Loucy (cell line): ENCODE results near the gene TBX18.

Experiments
- H2AFZ ChIP-seq: fragments of 200-600 bp; sonication (generic); 2 replicates; pipeline ENCODE4 v1.6.0; 2016; ENCODE audit warnings: antibody characterized with exemption, mild to moderate bottlenecking, low read length, moderate library complexity
- H3F3A ChIP-seq: fragments of 200-600 bp; 2 replicates; pipeline ENCODE4 v1.6.0; 2016; ENCODE audit warnings: antibody characterized with exemption, low read depth, mild to moderate bottlenecking
- H3K27me3 ChIP-seq: fragments of 200-600 bp; sonication (generic); 2 replicates; pipeline ENCODE4 v1.6.1; 2014; ENCODE audit warnings: low read length, mild to moderate bottlenecking; ENCODE audit not compliant: insufficient read depth, poor library complexity, severe bottlenecking
- H3K36me3 ChIP-seq: fragments of 200-600 bp; sonication (generic); 2 replicates; pipeline ENCODE4 v1.6.1; 2016; ENCODE audit warnings: low read length; ENCODE audit not compliant: insufficient read depth
- H3K4me1 ChIP-seq: fragments of 200-600 bp; sonication (generic); 2 replicates; pipeline ENCODE4 v1.5.1; 2014; ENCODE audit warnings: low read length, mild to moderate bottlenecking; ENCODE audit not compliant: insufficient read depth, poor library complexity, severe bottlenecking
- H3K4me2 ChIP-seq: fragments of 200-600 bp; sonication (generic); 2 replicates; pipeline ENCODE4 v1.6.0; 2014; ENCODE audit warnings: antibody characterized with exemption, low read length, low read depth, mild to moderate bottlenecking; ENCODE audit not compliant: poor library complexity, severe bottlenecking
- H3K4me3 ChIP-seq: fragments of 200-600 bp; sonication (generic); 2 replicates; pipeline ENCODE4 v1.5.1; 2014; ENCODE audit warnings: low read length, mild to moderate bottlenecking, mixed read lengths; ENCODE audit not compliant: poor library complexity, severe bottlenecking
- H3K79me2 ChIP-seq: fragments of 200-600 bp; sonication (generic); 2 replicates; pipeline ENCODE4 v1.6.1; 2014; ENCODE audit warnings: low read length; ENCODE audit not compliant: insufficient read depth
- H3K9ac ChIP-seq: fragments of 200-600 bp; sonication (generic); 2 replicates; pipeline ENCODE4 v1.6.0; 2014; ENCODE audit warnings: mild to moderate bottlenecking, low read depth, low read length, moderate library complexity; ENCODE audit not compliant: poor library complexity, severe bottlenecking
- H3K9me2 ChIP-seq: fragments of 200-600 bp; sonication (generic); replicated peaks from 2 replicates; pipeline ENCODE4 v1.6.1; 2016; ENCODE audit warnings: low read depth, low read length, mixed read lengths
- H3K9me3 ChIP-seq: fragments of 200-600 bp; sonication (generic); 2 replicates; pipeline ENCODE4 v1.6.1; 2014; ENCODE audit warnings: mild to moderate bottlenecking, antibody characterized with exemption, low read length, low read depth; ENCODE audit not compliant: insufficient read depth
- H4K20me1 ChIP-seq: fragments of 200-600 bp; sonication (generic); 2 replicates; pipeline ENCODE4 v1.6.0; 2014; ENCODE audit warnings: antibody characterized with exemption, low read length, mild to moderate bottlenecking; ENCODE audit not compliant: insufficient read depth, poor library complexity, severe bottlenecking
- EZH2phosphoT487 ChIP-seq: fragments of 200-600 bp; IDR thresholded peaks from 2 replicates; pipeline ENCODE4 v1.6.1; 2018; ENCODE audit warnings: antibody characterized with exemption, mild to moderate bottlenecking, moderate library complexity, borderline replicate concordance
- TF ChIP-seq, protein P1 (sequence below): fragments of 200-600 bp; sonication (generic); conservative IDR thresholded peaks from 2 replicates; pipeline ENCODE4 v1.5.1; 2014; ENCODE audit warnings: mild to moderate bottlenecking, antibody characterized with exemption, low read length

The TBX18 gene

DNA sequence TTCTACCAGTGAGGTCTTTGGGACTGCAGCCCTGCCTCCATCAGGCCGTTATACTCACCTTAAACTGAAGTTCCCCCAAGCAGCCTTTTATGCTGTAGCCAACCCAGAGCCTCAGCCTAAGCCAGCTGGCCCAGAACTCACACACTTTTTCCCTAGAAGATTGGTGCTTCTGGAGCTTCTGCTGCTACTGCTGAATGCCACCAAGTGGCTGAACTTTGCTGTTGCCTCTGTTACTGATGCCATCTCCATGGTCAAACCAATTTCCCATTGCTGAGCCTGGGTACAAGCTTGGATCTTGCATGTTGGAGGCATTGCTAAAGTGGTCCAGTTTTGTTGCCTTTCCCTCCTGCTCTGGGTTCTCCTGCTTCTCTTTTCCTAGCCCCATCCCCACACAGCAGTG is 15.0 kb upstream of the TBX18 start:
- H2AFZ ChIP-seq = no peak overlapping the region
- H3K79me2 ChIP-seq = no peaks in the 10 kb centered on the region
- TF ChIP-seq, protein P1, sequence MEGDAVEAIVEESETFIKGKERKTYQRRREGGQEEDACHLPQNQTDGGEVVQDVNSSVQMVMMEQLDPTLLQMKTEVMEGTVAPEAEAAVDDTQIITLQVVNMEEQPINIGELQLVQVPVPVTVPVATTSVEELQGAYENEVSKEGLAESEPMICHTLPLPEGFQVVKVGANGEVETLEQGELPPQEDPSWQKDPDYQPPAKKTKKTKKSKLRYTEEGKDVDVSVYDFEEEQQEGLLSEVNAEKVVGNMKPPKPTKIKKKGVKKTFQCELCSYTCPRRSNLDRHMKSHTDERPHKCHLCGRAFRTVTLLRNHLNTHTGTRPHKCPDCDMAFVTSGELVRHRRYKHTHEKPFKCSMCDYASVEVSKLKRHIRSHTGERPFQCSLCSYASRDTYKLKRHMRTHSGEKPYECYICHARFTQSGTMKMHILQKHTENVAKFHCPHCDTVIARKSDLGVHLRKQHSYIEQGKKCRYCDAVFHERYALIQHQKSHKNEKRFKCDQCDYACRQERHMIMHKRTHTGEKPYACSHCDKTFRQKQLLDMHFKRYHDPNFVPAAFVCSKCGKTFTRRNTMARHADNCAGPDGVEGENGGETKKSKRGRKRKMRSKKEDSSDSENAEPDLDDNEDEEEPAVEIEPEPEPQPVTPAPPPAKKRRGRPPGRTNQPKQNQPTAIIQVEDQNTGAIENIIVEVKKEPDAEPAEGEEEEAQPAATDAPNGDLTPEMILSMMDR = peak; percentile 72
- no peak for TF ChIP-seq EZH2phosphoT487
- H3K9ac ChIP-seq = no peak overlapping the region
- peaks cover 28% of the 10 kb centered on the region for H3K4me1 ChIP-seq
- no peak overlapping the region for H3K4me3 ChIP-seq
- no peaks in the 10 kb centered on the region for H3K9me2 ChIP-seq
- no peaks in the 10 kb centered on the region for H3K9me3 ChIP-seq
- H3K27me3 ChIP-seq = no peaks in the 10 kb centered on the region
- no peaks in the 10 kb centered on the region for H3F3A ChIP-seq
- H4K20me1 ChIP-seq = no peaks in the 10 kb centered on the region
- H3K36me3 ChIP-seq = no peaks in the 10 kb centered on the region
- H3K4me2 ChIP-seq = no peak overlapping the region

DNA sequence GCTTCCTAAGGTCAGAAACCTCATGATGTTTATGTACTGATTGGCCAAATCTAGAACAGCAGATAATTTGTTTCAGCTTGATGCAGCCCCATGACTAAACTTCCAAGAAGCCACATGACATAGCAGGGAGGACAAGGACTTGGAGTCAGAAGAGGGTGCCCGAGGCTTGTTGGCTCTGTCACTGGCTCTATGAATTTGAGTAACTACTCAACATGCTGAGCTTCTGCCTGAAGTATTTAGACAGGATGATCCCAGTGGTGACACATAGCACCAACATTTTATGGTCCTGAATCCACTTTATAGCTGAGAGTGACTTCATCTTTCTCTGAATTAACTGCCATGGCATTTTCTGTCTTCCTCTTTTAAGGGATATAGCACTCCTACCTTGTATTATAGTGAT is 13.5 kb upstream of the TBX18 start:
- Histone ChIP-seq H3K4me1 (peaks cover 21% of the 10 kb centered on the region), H4K20me1 (no peaks in the 10 kb centered on the region), H3K4me3 (no peak overlapping the region), H3K79me2 (no peaks in the 10 kb centered on the region), H2AFZ (no peak overlapping the region), H3K27me3 (no peaks in the 10 kb centered on the region), H3K9me3 (no peaks in the 10 kb centered on the region), H3F3A (no peaks in the 10 kb centered on the region), H3K9ac (no peak overlapping the region), H3K9me2 (no peaks in the 10 kb centered on the region), H3K36me3 (no peaks in the 10 kb centered on the region), H3K4me2 (no peak overlapping the region)
- TF ChIP-seq, protein P1 = no peak
- no peak for TF ChIP-seq EZH2phosphoT487

DNA sequence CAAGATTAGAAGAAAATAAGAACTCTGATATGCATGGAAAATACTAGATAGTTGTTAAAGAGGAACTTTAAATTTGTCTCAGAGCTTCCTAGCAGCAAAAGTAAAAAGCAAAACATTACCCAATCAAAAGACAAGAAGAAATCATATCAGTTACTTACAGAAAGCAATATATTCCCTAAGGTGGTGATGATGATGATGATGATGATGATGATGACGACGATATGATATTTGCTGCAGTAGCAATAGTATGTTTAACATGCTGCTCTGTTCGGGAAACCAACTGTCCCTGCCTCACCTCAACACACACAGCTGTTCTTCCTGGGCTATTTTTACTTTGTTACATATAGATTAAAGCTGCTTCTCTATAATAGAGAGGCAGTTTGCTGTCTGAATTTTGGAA is 12.0 kb upstream of the TBX18 start:
- Histone ChIP-seq H3F3A (no peaks in the 10 kb centered on the region), H3K9ac (no peak overlapping the region), H3K4me1 (peaks cover 9% of the 10 kb centered on the region), H3K27me3 (no peaks in the 10 kb centered on the region), H3K4me2 (no peak overlapping the region), H3K9me2 (no peaks in the 10 kb centered on the region), H3K36me3 (no peaks in the 10 kb centered on the region), H3K4me3 (no peak overlapping the region), H3K9me3 (no peaks in the 10 kb centered on the region), H3K79me2 (no peaks in the 10 kb centered on the region), H2AFZ (0 out of 2 replicates have a peak overlapping the region, but pooled peaks have one; percentile 59), H4K20me1 (no peaks in the 10 kb centered on the region)
- no peak for TF ChIP-seq EZH2phosphoT487
- TF ChIP-seq, protein P1 = no peak
